Lower leg skin (tissue), 4 donors: ENCODE results near the gene CSH2. TPM values are rescaled to one million over a fixed set of nuclear protein-coding genes. Genes with fewer than 3 reads are reported as not detected.
A peak's percentile ranks its signal among the peaks of the same experiment; 100 is the strongest.
"Not testable (repeated sequence)": the region's sequence is repeated elsewhere in the genome, so short reads cannot be mapped to it uniquely, and the experiment has no call there.

Source experiments
- DNase-seq, 2 donors: peaks; one replicate each; pipeline ENCODE4 v3.0.0-alpha.2; 2019; ENCODE audit warnings: low spot score in 2 of 2
- H3K4me3 ChIP-seq: fragments of 200-600 bp; sonication (generic); 2 replicates; pipeline ENCODE4 v1.5.1; 2017; ENCODE audit warnings: mild to moderate bottlenecking, low read depth; ENCODE audit not compliant: poor library complexity, severe bottlenecking
- POLR2A ChIP-seq, 2 donors: fragments of 450-650 bp; IDR thresholded peaks; one replicate each; pipeline ENCODE4 v1.6.1; 2016 to 2017; ENCODE audit warnings: antibody characterized with exemption in 2 of 2, mild to moderate bottlenecking in 1 of 2, moderate library complexity in 1 of 2
- WGBS, 2 donors: methylation state at CpG; one replicate each; pipeline ENCODE4 v1.1.5; 2018; 5-methylcytosine and 5-hydroxymethylcytosine counted together
- intact Hi-C: fragments of 100-400 bp; cut with DNase I; formaldehyde crosslinking; loops from one replicate; pipeline ENCODE4 v1.15.0; 2023; ENCODE audit warnings: low total_unique reads
- total RNA-seq, 4 donors: library from RNA; depleted of rRNA; stranded (reverse); fragments of >200 nt; gene quantifications; one replicate each; pipeline ENCODE4 v1.1.0, GENCODE V29; 2016
- TF ChIP-seq, protein P1 (sequence below), 3 donors: fragments of 450-650 bp; IDR thresholded peaks; one replicate each; pipeline ENCODE4 v1.5.1; 2016; ENCODE audit warnings: antibody characterized with exemption in 3 of 3, mild to moderate bottlenecking in 3 of 3, moderate library complexity in 2 of 3

CSH2 gene
- total RNA-seq, 4 donors from 2014 or later = not detected

DNA sequence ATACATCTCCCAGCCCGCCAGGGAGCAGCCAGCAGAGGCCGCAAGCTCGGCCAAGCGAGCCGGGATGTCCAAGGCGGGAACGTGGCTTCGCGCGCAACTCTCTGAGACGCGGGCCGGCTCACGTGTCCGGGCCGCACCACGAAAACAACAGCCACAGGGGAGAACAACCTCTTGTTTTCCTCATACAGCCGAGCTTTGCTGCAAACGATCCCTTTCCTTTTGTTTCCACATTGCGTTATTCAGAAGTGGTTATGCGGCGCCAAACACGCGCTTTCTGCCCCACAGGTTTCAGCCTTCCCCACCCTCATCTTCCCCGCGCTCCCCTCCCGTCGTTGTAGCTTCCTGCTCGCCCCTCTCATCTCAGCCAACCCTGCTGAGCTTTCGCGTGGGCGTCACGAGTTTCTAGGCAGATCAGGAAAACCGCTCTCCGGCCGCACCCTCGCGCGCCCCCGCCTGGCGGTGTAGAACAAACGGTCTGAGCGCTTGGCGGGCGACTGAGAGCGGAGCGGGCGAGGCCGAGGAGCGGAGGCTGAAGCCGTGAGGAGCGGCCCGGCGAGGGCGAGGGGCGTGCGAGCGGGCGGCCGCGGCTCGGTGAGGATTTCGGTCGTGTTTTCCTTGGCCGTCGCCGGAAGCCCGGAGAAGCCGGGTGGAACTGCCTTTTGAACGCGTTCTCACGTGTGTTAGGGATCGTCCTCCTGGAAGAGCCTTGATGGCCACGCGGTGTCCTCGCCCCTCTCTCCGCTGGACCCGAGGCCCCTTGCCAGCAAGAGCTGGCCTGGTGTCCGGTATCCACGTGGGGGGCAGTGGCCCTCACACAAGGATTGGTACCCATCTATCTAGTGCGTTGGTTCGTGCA, 24.4 kb downstream of the CSH2 start:
- H3K4me3 ChIP-seq = no peak overlapping the region
- peak; percentile 90 to 98 for DNase-seq
- no peak for TF ChIP-seq POLR2A (IDR thresholded peaks at IDR 0.05)
- TF ChIP-seq, protein P1, sequence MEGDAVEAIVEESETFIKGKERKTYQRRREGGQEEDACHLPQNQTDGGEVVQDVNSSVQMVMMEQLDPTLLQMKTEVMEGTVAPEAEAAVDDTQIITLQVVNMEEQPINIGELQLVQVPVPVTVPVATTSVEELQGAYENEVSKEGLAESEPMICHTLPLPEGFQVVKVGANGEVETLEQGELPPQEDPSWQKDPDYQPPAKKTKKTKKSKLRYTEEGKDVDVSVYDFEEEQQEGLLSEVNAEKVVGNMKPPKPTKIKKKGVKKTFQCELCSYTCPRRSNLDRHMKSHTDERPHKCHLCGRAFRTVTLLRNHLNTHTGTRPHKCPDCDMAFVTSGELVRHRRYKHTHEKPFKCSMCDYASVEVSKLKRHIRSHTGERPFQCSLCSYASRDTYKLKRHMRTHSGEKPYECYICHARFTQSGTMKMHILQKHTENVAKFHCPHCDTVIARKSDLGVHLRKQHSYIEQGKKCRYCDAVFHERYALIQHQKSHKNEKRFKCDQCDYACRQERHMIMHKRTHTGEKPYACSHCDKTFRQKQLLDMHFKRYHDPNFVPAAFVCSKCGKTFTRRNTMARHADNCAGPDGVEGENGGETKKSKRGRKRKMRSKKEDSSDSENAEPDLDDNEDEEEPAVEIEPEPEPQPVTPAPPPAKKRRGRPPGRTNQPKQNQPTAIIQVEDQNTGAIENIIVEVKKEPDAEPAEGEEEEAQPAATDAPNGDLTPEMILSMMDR (IDR thresholded peaks at IDR 0.05) = peak in 1 of 3 donors; percentile 57
- intact Hi-C loops = no loop called here
- 14 to 17% methylated on average over 67 to 73 of the region's 82 CpGs for WGBS, 2 donors

DNA sequence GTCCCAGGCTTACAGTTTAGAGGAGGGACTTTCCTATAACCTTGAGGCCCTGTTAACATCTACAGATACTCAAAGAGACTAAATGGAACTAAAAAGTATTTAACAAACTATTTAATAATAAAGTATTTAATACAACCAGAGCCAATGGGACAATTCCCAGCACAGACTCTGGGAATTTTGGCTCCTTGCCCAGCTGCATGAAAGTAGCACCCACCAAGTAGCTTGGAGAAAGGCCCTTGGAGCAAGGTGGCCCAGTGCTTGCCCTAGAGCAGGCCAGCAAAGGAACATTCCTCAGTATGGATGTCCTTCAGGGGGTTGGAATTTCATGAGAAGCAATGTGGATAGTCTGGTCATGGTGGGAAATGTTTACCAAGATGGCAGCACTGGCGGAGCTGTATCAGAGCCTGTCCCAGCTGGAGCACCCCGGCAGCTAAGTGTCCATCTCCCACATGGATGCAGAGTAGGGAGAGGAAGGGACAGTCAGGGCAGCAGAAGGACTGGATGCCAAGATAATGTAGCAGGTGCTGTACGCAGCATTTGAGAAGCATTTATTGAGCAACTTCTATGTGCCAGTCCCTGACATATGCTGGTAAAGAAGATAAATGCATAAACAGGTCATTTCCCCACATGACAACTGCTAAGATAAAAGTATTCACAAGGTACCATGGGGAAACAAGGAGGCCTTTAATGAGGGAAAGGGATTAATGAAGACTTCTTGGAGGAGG, 25.8 kb downstream of the CSH2 start:
- no peak for TF ChIP-seq POLR2A (IDR thresholded peaks at IDR 0.05)
- TF ChIP-seq, protein P1 (IDR thresholded peaks at IDR 0.05) = no peak
- no peak for DNase-seq
- 89 to 90% methylated on average over 3 of the region's 3 CpGs for WGBS, 2 donors
- intact Hi-C loops = no loop called here
- H3K4me3 ChIP-seq = no peak overlapping the region

DNA sequence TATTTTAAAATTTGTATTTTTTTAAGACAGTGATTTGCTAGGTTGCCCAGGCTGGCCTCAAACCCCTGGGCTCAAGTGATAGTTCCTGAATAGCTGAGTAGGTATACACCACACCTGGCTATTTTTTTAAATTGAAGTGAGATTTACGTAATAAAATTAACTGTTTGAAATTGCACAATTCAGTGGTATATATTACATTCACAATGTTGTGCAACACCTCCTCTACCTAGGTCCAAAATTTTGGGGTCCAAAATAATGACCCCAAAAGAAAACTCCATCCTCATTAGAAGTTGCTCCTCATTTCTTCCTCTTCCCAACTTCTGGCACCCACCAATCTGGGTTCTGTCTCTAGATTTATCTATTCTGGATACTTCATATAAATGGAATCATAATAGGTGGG, 28.0 kb downstream of the CSH2 start:
- no peak overlapping the region for H3K4me3 ChIP-seq
- intact Hi-C loops = no loop called here
- no peak for DNase-seq
- WGBS, 2 donors = 36 to 37% methylated on average over 1 of the region's 1 CpG
- no peak for TF ChIP-seq POLR2A (IDR thresholded peaks at IDR 0.05)
- TF ChIP-seq, protein P1 (IDR thresholded peaks at IDR 0.05) = no peak

DNA sequence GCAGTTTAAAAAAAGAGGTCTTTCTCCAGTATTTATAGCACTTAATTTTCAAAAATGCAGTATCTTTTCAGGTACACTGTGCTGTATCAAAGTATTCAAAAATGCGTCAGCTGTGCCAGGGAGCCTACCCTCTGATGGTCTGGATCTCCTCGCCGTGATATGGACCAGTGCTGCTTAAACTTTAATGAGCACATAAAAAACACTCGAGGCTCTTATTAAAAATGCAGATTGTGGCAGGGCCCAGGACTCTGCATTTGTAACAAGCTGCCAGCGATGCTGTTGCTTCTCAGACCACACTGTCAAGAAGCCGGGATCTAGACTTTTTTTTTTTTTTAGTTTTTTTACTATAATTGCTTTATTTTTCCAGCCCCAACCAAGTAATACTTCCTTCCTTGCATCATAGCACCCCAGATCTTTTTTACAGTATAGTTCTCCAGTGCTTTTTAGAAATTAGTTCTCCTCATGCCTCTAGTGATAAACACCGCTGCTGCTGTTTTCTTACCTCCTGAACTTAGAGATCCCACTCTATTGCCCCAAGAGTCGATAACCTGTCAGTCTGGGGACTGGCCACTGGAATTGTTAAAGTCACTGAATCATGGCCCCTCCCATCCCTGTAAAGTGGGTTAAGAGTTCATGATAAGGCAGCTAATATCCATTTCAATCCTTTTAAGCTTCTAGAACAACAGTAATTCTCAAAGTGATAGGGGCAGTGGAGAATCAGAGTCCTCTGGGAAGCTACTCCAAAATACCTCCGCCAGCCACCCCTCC, 29.4 kb downstream of the CSH2 start:
- DNase-seq = no peak
- WGBS, 2 donors = 70 to 71% methylated on average over 9 of the region's 9 CpGs
- H3K4me3 ChIP-seq = no peak overlapping the region
- TF ChIP-seq, protein P1 (IDR thresholded peaks at IDR 0.05) = no peak
- no peak for TF ChIP-seq POLR2A (IDR thresholded peaks at IDR 0.05)
- intact Hi-C loops = no loop called here

DNA sequence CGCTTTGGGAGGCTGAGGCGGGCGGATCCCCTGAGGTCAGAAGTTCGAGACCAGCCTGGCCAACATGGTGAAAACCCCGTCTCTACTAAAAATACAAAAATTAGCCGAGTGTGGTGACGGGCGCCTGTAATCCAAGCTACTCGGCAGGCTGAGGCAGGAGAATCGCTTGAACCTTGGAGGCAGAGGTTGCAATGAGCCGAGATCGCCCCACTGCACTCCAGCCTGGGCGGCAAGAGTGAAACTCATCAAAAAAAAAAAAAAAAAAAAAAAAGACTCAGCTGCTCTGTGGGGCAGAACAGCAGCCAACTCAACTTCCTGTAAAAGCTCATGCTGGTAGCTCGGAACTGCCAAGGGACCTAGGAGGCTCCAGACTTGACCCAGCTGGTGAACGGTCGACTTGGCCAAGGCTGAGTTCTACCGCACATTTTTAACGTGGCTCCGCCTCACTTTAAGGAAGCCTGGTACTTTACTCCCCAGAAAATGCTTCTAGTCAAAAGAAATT, 30.0 kb downstream of the CSH2 start:
- H3K4me3 ChIP-seq = peak overlapping the region; percentile 24
- DNase-seq, intact Hi-C loops: not testable (repeated sequence)
- 6 to 11% methylated on average over 19 of the region's 19 CpGs for WGBS, 2 donors
